Endodermal cell (in vitro differentiated cells): ENCODE results near the gene GALNS. TPM values are rescaled to one million over a fixed set of nuclear protein-coding genes. Genes with fewer than 3 reads are reported as not detected.

Source experiments
- DNase-seq: peaks from one replicate; pipeline ENCODE4 v3.0.0-alpha.2; 2017
- H3K27ac ChIP-seq: 2 replicates; pipeline ENCODE4 v1.5.1; 2013; ENCODE audit warnings: mild to moderate bottlenecking, low read depth, low read length, moderate library complexity
- H3K27me3 ChIP-seq: 2 replicates; pipeline ENCODE4 v1.6.1; 2013; ENCODE audit warnings: mild to moderate bottlenecking, low read length, moderate library complexity; ENCODE audit not compliant: insufficient read depth, control insufficient read depth, poor library complexity, severe bottlenecking
- H3K36me3 ChIP-seq: 2 replicates; pipeline ENCODE4 v1.7.0; 2013; ENCODE audit warnings: mild to moderate bottlenecking, low read length, moderate library complexity; ENCODE audit not compliant: control insufficient read depth, insufficient read depth
- H3K4me1 ChIP-seq: one replicate; pipeline ENCODE4 v1.7.0; 2013; ENCODE audit warnings: low read length; ENCODE audit not compliant: control insufficient read depth, insufficient read depth
- H3K4me3 ChIP-seq: 2 replicates; pipeline ENCODE4 v1.5.1; 2013; ENCODE audit warnings: mild to moderate bottlenecking, low read length, moderate library complexity
- H3K9ac ChIP-seq: 2 replicates; pipeline ENCODE4 v1.6.1; 2013; ENCODE audit warnings: mild to moderate bottlenecking, low read length, moderate library complexity; ENCODE audit not compliant: poor library complexity, severe bottlenecking; ENCODE audit errors: extremely low read depth
- H3K9me3 ChIP-seq: 2 replicates; pipeline ENCODE4 v1.6.1; 2013; ENCODE audit warnings: mild to moderate bottlenecking, low read length, moderate library complexity; ENCODE audit not compliant: control insufficient read depth
- H3K27ac Mint-ChIP-seq: 2 replicates; pipeline ENCODE4 v1.8.0; 2020; ENCODE audit warnings: mixed read lengths
- H3K27me3 Mint-ChIP-seq: 2 replicates; pipeline ENCODE4 v1.8.0; 2021; ENCODE audit warnings: mild to moderate bottlenecking, mixed read lengths; ENCODE audit not compliant: insufficient read depth
- H3K36me3 Mint-ChIP-seq: 2 replicates; pipeline ENCODE4 v1.8.0; 2020; ENCODE audit warnings: low read depth, mixed read lengths
- H3K4me1 Mint-ChIP-seq: 2 replicates; pipeline ENCODE4 v1.8.0; 2020; ENCODE audit warnings: mixed read lengths
- H3K4me3 Mint-ChIP-seq: 2 replicates; pipeline ENCODE4 v1.8.0; 2020; ENCODE audit warnings: mild to moderate bottlenecking, moderate library complexity, mixed read lengths
- H3K9me3 Mint-ChIP-seq: 2 replicates; pipeline ENCODE4 v1.8.0; 2020; ENCODE audit warnings: mild to moderate bottlenecking, mixed read lengths
- CTCF ChIP-seq: fragments of 200-600 bp; sonication (generic); conservative IDR thresholded peaks from 2 replicates; pipeline ENCODE4 v1.5.0; 2021; ENCODE audit warnings: antibody characterized with exemption, mild to moderate bottlenecking
- WGBS, 2 experiments: methylation state at CpG; one replicate each; pipeline versions ENCODE4 v1.1.5 to v1.1.7; 2013; ENCODE audit warnings: missing lambda C conversion rate in 2 of 2, mixed read lengths in 1 of 2; ENCODE audit not compliant: insufficient coverage in 1 of 2, insufficient read length in 1 of 2; 5-methylcytosine and 5-hydroxymethylcytosine counted together
- total RNA-seq, 2 donors: library from RNA; stranded (reverse); fragmentation: NEBNext Ultra II Directional in 1 of 2; extraction: Animal tissue kit (Norgen Biotek cat#: 25700) in 1 of 2; gene quantifications; 2 replicates in 1 of 2; 3 replicates in 1 of 2; pipeline ENCODE4 v1.2.1, GENCODE V29; 2021

Gene GALNS
- total RNA-seq, 2 donors from 2014 or later: 32.2 to 39.6 TPM

- Histone ChIP-seq H3K9me3 (no peaks in the 10 kb centered on the region), H3K27me3 (no peaks in the 10 kb centered on the region), H3K27ac (no peak overlapping the region), H3K4me3 (no peak overlapping the region), H3K4me1 (no peaks in the 10 kb centered on the region), H3K9ac (no peak overlapping the region), H3K36me3 (no peaks in the 10 kb centered on the region)
- no peak overlapping the region for H3K27ac Mint-ChIP-seq
- no peaks in the 10 kb centered on the region for H3K27me3 Mint-ChIP-seq
- TF ChIP-seq CTCF: no peak
- DNase-seq: no peak
- H3K4me3 Mint-ChIP-seq: no peak overlapping the region
- H3K9me3 Mint-ChIP-seq: no peaks in the 10 kb centered on the region
- 94 to 97% methylated on average over 14 to 19 of the region's 19 CpGs for whole genome bisulfite sequencing, 2 experiments
- H3K4me1 Mint-ChIP-seq: no peaks in the 10 kb centered on the region
- H3K36me3 Mint-ChIP-seq: peaks cover 17% of the 10 kb centered on the region
These were observed 18.2 kb downstream of the GALNS start for GRCh38 chr16:88838566-88838965.

- Histone ChIP-seq H3K9ac (no peak overlapping the region), H3K27me3 (no peaks in the 10 kb centered on the region), H3K27ac (no peak overlapping the region), H3K9me3 (no peaks in the 10 kb centered on the region), H3K36me3 (no peaks in the 10 kb centered on the region), H3K4me3 (no peak overlapping the region), H3K4me1 (no peaks in the 10 kb centered on the region)
- Mint-ChIP-seq H3K27me3 (no peaks in the 10 kb centered on the region), H3K27ac (no peak overlapping the region), H3K36me3 (peaks cover 14% of the 10 kb centered on the region), H3K9me3 (no peaks in the 10 kb centered on the region), H3K4me1 (no peaks in the 10 kb centered on the region), H3K4me3 (no peak overlapping the region)
- 91 to 97% methylated on average over 18 to 20 of the region's 20 CpGs for WGBS, 2 experiments
- no peak for TF ChIP-seq CTCF
- no peak for DNase-seq
These were observed 18.9 kb downstream of the GALNS start for GRCh38 chr16:88837806-88838205.

GRCh38 chr16:88836791-88837190, 20.0 kb downstream of the GALNS start:
- 90 to 94% methylated on average over 14 to 17 of the region's 17 CpGs for WGBS, 2 experiments
- Mint-ChIP-seq H3K4me3 (no peak overlapping the region), H3K27me3 (no peaks in the 10 kb centered on the region), H3K9me3 (no peaks in the 10 kb centered on the region), H3K4me1 (no peaks in the 10 kb centered on the region), H3K36me3 (peaks cover 14% of the 10 kb centered on the region), H3K27ac (no peak overlapping the region)
- no peak for TF ChIP-seq CTCF
- Histone ChIP-seq H3K27ac (peak overlapping the region; percentile 32), H3K36me3 (no peaks in the 10 kb centered on the region), H3K27me3 (no peaks in the 10 kb centered on the region), H3K4me1 (no peaks in the 10 kb centered on the region), H3K9ac (no peak overlapping the region), H3K4me3 (no peak overlapping the region), H3K9me3 (no peaks in the 10 kb centered on the region)
- no peak for DNase-seq
